Kidney tubule cell (primary cell): ENCODE results near the gene BLVRA.

Experiments used
- DNase-seq: peaks from one replicate; pipeline ENCODE4 v3.0.0-alpha.2; 2018; ENCODE audit warnings: low spot score

The BLVRA gene

GRCh38 chr7:43750016-43750887 is 8.2 kb upstream of the BLVRA start:
- no peak for DNase-seq

GRCh38 chr7:43752411-43752810 is 6.1 kb upstream of the BLVRA start:
- no peak for DNase-seq

- no peak for DNase-seq
Measured at GRCh38 chr7:43753271-43753810, 5.1 kb upstream of the BLVRA start.

GRCh38 chr7:43753843-43754242 is 4.6 kb upstream of the BLVRA start:
- DNase-seq: no peak

GRCh38 chr7:43754596-43754995 is 3.9 kb upstream of the BLVRA start:
- no peak for DNase-seq

GRCh38 chr7:43756368-43757072 is 2.0 kb upstream of the BLVRA start:
- peak; percentile 56 for DNase-seq

- no peak for DNase-seq
Measured at GRCh38 chr7:43757073-43757720, 1.3 kb upstream of the BLVRA start.

GRCh38 chr7:43758822-43759683 is 573 bp downstream of the BLVRA start:
- peak; percentile 41 for DNase-seq

- no peak for DNase-seq
Measured at GRCh38 chr7:43760861-43761260, 2.4 kb downstream of the BLVRA start.

GRCh38 chr7:43761382-43761781 is 2.9 kb downstream of the BLVRA start:
- DNase-seq: no peak

GRCh38 chr7:43761938-43762692 is 3.6 kb downstream of the BLVRA start:
- peak; percentile 23 for DNase-seq

- no peak for DNase-seq
Measured at GRCh38 chr7:43763183-43763582, 4.7 kb downstream of the BLVRA start.

- peak; percentile 45 for DNase-seq
Measured at GRCh38 chr7:43764039-43764761, 5.7 kb downstream of the BLVRA start.

GRCh38 chr7:43764807-43765491 is 6.5 kb downstream of the BLVRA start:
- peak; percentile 77 for DNase-seq

- no peak for DNase-seq
Measured at GRCh38 chr7:43766564-43766963, 8.1 kb downstream of the BLVRA start.

- DNase-seq: no peak
Measured at GRCh38 chr7:43767311-43767710, 8.8 kb downstream of the BLVRA start.

- no peak for DNase-seq
Measured at GRCh38 chr7:43768201-43768886, 9.9 kb downstream of the BLVRA start.

GRCh38 chr7:43768887-43769272 is 10.4 kb downstream of the BLVRA start:
- no peak for DNase-seq

GRCh38 chr7:43769281-43769680 is 10.8 kb downstream of the BLVRA start:
- DNase-seq: no peak
